ENCODE results near the gene SLC22A3.
"Not testable (repeated sequence)": the region's sequence is repeated elsewhere in the genome, so short reads cannot be mapped to it uniquely, and the experiment has no call there.

Gene SLC22A3

DNA sequence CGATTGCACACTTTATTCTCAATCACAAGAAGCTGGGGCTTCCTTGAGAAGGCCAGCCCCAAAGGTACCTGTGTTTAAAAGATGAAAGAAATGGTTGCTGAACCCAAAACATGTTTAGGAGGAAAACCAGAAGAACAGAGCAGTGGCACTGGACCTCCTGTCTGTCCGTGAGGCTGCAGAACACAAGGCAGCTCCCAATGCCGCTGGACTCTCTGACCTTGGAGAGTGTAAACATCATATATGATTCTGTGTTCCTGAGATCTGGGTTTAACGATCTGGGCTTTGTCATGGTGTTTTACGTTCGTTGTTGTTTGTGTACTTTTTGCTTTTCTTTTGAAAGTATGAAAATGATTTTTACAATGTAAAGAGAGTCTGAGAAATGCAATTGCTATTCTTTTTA is 106.1 kb downstream of the SLC22A3 start:
- no peak for DNase-seq

GRCh38 chr6:160455081-160455480 is 106.9 kb downstream of the SLC22A3 start:
- DNase-seq: no peak

GRCh38 chr6:160455541-160456213 is 107.5 kb downstream of the SLC22A3 start:
- peak; percentile 5 for DNase-seq

DNA sequence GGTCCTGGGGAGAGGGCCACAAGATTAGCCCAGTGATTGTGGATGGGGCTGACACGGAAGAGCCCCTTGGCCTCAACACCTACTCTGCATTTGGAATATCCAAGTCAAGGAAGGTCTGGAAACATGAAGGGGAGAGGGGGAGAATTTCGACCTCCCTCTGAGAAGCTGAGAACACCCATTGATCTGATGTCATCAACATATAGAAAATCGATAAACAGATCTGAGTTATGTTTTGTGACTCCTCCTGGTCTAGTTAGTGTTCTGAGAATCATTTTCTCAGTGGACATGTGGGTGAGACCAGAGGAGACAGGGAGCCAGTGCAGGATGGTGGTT is 108.0 kb downstream of the SLC22A3 start:
- DNase-seq: no peak

DNA sequence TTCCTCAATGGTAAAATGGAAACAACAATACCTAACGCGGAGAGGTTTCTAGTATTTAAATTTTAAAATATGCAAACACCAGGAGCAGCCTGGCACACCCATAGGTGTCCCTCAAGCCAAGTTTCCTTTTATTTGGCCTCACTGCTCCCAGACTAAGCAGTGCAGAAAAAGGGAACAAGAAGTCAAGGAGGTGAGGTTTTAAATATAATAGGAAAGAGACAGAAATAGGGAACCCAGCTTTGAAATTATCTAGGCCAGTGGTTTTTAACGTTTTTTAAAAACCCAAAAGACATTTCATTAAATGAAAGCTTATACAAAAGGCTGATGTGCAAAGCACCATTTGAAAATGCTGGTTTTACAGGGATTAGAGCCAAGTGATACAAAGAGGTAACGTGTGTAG is 109.6 kb downstream of the SLC22A3 start:
- DNase-seq: no peak

DNA sequence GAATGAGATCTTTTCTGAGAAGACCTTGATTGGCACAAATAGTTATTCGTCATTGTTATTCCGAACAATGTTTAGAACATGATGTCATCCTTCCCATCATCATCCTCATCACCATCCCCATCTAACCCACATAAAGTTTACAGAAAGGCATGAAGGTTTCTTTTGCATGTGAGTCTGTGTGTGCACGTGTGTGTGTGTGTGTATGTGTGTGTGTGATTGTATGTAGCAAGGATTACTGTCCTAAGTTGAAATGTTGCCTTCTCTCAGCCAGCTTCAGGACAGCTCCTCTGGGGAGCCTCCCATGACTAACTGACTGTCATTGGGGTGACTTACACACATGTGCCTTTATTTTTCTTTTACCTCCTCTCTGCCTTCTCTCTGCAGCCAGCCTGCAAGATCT is 113.5 kb downstream of the SLC22A3 start:
- DNase-seq: no peak

GRCh38 chr6:160462116-160462515 is 113.9 kb downstream of the SLC22A3 start:
- DNase-seq: no peak

- DNase-seq: no peak
These were observed 114.5 kb downstream of the SLC22A3 start for GRCh38 chr6:160462551-160463109.

DNA sequence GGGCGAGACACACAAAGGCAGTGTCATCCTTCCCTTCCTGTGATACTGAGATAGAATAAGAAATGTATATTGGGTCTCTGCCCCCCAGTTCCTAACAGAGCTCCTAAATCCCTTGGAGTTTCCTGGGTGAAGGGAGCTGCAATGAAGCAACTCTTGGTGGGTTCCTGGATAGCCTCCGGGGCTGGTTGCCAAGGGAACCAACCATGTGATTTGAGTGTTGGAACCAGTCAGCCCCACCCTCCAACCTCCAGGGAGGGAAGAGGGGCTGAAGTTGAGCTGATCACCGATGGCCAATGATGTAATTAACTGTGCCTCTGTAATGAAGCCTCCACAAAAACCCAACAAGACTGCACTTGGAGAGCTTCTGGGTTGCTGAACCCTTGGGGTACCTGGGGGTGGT is 116.6 kb downstream of the SLC22A3 start:
- no peak for DNase-seq

- DNase-seq: not testable (repeated sequence)
These were observed 119.2 kb downstream of the SLC22A3 start for GRCh38 chr6:160467261-160467871.

- DNase-seq: no peak
These were observed 121.0 kb downstream of the SLC22A3 start for GRCh38 chr6:160469153-160469552.

DNA sequence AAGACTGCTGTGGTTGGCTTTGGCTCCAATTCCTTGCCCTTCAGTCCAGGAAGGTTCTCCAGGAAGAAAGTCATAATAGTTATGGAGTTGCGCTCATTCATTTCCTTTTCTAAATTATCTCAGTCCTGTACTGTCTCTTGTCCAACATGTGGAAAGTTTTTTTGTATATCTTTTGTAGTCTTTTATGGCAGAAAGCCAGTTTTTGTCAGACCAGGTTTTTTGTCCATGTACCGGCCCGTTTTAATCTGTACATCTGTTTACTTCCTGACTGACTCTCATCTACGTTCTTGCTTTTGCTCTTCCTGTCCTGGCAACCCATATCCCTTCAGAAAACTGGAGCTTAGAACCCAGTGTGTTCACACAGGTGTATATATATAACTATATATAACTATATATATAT is 127.9 kb downstream of the SLC22A3 start:
- not testable (repeated sequence) for DNase-seq

DNA sequence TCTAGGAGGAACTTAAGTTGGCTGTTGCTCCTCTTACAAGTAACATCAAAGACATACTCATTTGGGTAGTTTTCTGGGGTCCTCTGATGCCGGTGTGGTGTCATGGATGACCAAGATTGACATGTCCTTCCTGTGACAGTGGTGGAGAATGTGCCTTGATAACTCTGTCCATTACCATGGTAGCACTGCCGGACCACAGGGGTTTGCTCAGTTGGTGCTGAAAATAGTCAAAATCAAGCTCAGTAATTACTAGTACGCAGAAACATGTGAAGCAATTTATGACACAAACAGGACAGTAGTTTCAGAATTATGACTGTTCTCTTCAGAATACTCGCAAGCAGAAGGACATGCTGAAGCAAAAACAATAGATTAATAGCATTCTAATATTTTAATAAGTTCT is 128.9 kb downstream of the SLC22A3 start:
- not testable (repeated sequence) for DNase-seq

GRCh38 chr6:160477901-160478300 is 129.7 kb downstream of the SLC22A3 start:
- no peak for DNase-seq

GRCh38 chr6:160487116-160487515 is 138.9 kb downstream of the SLC22A3 start:
- DNase-seq: no peak

GRCh38 chr6:160489091-160489490 is 140.9 kb downstream of the SLC22A3 start:
- DNase-seq: no peak

DNA sequence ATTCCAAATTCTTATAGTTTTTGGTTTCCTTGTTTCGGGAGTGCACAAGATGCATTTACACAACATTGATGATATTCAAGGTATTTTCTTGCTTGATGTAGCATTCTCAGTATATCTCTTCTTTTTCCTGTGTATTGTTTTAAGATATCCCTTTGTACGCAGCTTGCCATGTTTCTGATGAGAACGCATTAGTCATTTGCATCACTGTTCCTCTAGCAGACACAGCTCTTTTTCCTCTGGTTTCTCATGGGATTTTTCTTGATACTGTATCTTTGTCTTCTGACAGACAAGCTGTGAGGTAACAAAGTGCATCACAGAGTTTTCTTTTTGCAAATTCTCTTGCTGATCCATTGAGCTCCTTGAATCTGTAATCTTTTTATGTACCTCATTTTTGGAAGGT is 146.4 kb downstream of the SLC22A3 start:
- DNase-seq: no peak

DNA sequence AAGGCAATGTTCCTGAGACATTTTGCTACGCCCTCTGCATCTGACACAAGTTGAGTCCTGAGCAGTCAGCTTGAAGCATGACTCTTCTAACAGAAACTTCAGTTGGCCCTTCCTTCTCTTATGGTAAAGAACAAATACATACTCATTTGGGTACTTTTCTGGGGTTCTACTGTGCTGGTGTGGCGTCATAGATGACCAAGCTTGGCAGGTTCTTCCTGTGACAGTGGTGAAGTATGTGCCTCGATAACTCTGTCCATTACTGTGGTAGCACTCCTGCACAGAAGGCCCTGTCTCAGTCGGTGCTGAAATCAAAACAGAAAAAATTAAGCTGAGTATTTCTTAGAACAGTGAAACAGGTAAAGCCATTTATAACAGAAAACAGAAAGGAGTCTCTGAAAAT is 152.5 kb downstream of the SLC22A3 start:
- no peak for DNase-seq

All from NCI-H1694 treated with DMSO at 0.1 percent for 48 hours (cell line).